H1 (cell line): ENCODE measurements around the gene PPIL6. TPM values are rescaled to one million over a fixed set of nuclear protein-coding genes. Genes with fewer than 3 reads are reported as not detected.

Experiments used
- CREB1 ChIP-seq: IDR thresholded peaks from 2 replicates; pipeline ENCODE4 v1.6.1; 2012; ENCODE audit warnings: inconsistent platforms
- EZH2 ChIP-seq: fragments of 200-600 bp; sonication (generic); IDR thresholded peaks from 2 replicates; pipeline ENCODE4 v1.7.1; 2012; ENCODE audit warnings: low read depth, mild to moderate bottlenecking, moderate library complexity, low read length, inconsistent platforms; ENCODE audit not compliant: severe bottlenecking
- POLR2AphosphoS5 ChIP-seq: IDR thresholded peaks from 2 replicates; pipeline ENCODE4 v1.6.1; 2011; ENCODE audit warnings: low read depth, low read length
- RBBP5 ChIP-seq: IDR thresholded peaks from 2 replicates; pipeline ENCODE4 v1.7.1; 2012; ENCODE audit warnings: low read depth, mild to moderate bottlenecking, inconsistent platforms, low read length, moderate library complexity, borderline replicate concordance
- RNF2 ChIP-seq: fragments of 200-900, 300-1000 bp; sonication (generic); IDR thresholded peaks from 2 replicates; pipeline ENCODE4 v1.7.1; 2016; ENCODE audit warnings: borderline replicate concordance, low read depth, mild to moderate bottlenecking, antibody characterized with exemption, low read length; ENCODE audit not compliant: poor library complexity, severe bottlenecking; ENCODE audit errors: missing control alignments
- polyA plus RNA-seq, 7 experiments: library from polyadenylated mRNA; depleted of rRNA in 3 of 7; stranded (reverse) in 5 of 7; unstranded in 2 of 7; fragments of >200 nt in 5 of 7; fragments of 200-250 nt in 2 of 7; gene quantifications; 1 replicate in 5 of 7; 2 replicates in 1 of 7; 4 replicates in 1 of 7; pipeline versions ENCODE4 v1.2.1 to v1.2.3, GENCODE V29; 2011 to 2013; ENCODE audit warnings: missing spikeins in 2 of 7, mixed read lengths in 2 of 7
- total RNA-seq: library from RNA; stranded (reverse); fragmentation: NEBNext Ultra II Directional; extraction: Animal tissue kit (Norgen Biotek cat#: 25700); gene quantifications from 2 replicates; pipeline ENCODE4 v1.2.1, GENCODE V29; 2021

PPIL6 gene
- total and polyA plus RNA-seq, 2 of the 8 experiments (the other 6 are each of a cell fraction or from before 2014, with no cell fraction given): 0.42 to 1.3 TPM

DNA sequence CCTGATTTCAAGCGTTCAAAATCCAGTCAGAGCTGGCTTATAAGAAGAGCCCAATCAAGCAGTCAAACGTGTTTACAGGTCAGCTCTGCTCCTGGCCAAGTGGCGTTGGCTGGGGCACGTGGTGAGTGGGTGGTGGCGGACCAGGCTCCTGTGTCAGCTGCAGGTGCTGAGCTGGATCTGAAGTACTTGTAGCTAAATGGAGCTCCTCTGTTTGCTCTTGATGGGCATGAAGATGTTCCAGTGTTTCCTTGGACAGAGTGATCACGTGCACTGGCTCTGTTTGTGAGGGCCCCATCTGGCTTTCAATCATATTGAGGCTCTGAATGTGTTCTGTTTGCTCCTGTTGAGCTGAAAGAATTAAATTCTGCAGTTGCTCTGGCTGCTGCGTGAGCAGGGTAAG, 25.3 kb upstream of the PPIL6 start (continued):
- TF ChIP-seq POLR2AphosphoS5: no peak
- TF ChIP-seq EZH2: no peak
- no peak for TF ChIP-seq RNF2
- TF ChIP-seq RBBP5: no peak
- no peak for TF ChIP-seq CREB1
